GM21447 (cell line): ENCODE measurements around the gene LRP8.
A peak's percentile ranks its signal among the peaks of the same experiment; 100 is the strongest.

Experiments
- ATAC-seq: cut with Tn5 transposase; IDR thresholded peaks from one replicate; pipeline ENCODE4 v1.9.1; 2021; ENCODE audit not compliant: unreplicated experiment

LRP8 gene

GRCh38 chr1:53328009-53328461 is at the start of gene LRP8:
Gene LRP8, minus strand, starts transcription at chr1:53328070. Its CDS starts 158 bp downstream, at chr1:53327912.
- peak; percentile 34 for ATAC-seq

GRCh38 chr1:53377438-53377841 is 49.6 kb upstream of the LRP8 start:
- no peak for ATAC-seq

- ATAC-seq: no peak
Observed at GRCh38 chr1:53376742-53377437, 49.0 kb upstream of the LRP8 start.

GRCh38 chr1:53376041-53376461 is 48.2 kb upstream of the LRP8 start:
- no peak for ATAC-seq

- no peak for ATAC-seq
Observed at GRCh38 chr1:53375440-53375839, 47.6 kb upstream of the LRP8 start.

- no peak for ATAC-seq
Observed at GRCh38 chr1:53373246-53373645, 45.4 kb upstream of the LRP8 start.

GRCh38 chr1:53372501-53372951 is 44.7 kb upstream of the LRP8 start:
- ATAC-seq: no peak

GRCh38 chr1:53371851-53372250 is 44.0 kb upstream of the LRP8 start:
- no peak for ATAC-seq

- no peak for ATAC-seq
Observed at GRCh38 chr1:53371121-53371666, 43.3 kb upstream of the LRP8 start.

GRCh38 chr1:53370369-53370961 is 42.6 kb upstream of the LRP8 start:
- no peak for ATAC-seq

GRCh38 chr1:53369761-53370160 is 41.9 kb upstream of the LRP8 start:
- ATAC-seq: no peak

GRCh38 chr1:53369034-53369750 is 41.3 kb upstream of the LRP8 start:
- no peak for ATAC-seq

- no peak for ATAC-seq
Observed at GRCh38 chr1:53368314-53369033, 40.6 kb upstream of the LRP8 start.

GRCh38 chr1:53367503-53368313 is 39.8 kb upstream of the LRP8 start:
- peak; percentile 92 for ATAC-seq

GRCh38 chr1:53366901-53367502 is 39.1 kb upstream of the LRP8 start:
- no peak for ATAC-seq

- ATAC-seq: no peak
Observed at GRCh38 chr1:53365437-53366063, 37.7 kb upstream of the LRP8 start.

- no peak for ATAC-seq
Observed at GRCh38 chr1:53362851-53363642, 35.2 kb upstream of the LRP8 start.

GRCh38 chr1:53362270-53362669 is 34.4 kb upstream of the LRP8 start:
- no peak for ATAC-seq
